Panc1 (cell line): ENCODE results near the gene FFAR2. TPM values are rescaled to one million over a fixed set of nuclear protein-coding genes. Genes with fewer than 3 reads are reported as not detected.

Experiments used
- ATAC-seq: fragments of 200-7000 bp; cut with Tn5 transposase; 2 replicates; pipeline ENCODE4 v1.9.1; 2020; ENCODE audit warnings: mild to moderate bottlenecking, moderate library complexity
- BruUV-seq: library from RNA; stranded (reverse); fragments of 400-500 nt; replicated peaks from 2 replicates; lab custom pipeline; 2021; lab: Mats Ljungman, UMichigan
- CTCF ChIA-PET: fragments of 300-600 bp; sonication (Branson Sonifier 250); formaldehyde crosslinking; loops from one replicate; lab custom pipeline; 2022; ENCODE audit warnings: antibody characterized with exemption; lab: Charles Lee
- POLR2A ChIA-PET: fragments of 300-600 bp; sonication (Branson Sonifier 250); formaldehyde crosslinking; loops from one replicate; lab custom pipeline; 2022; ENCODE audit warnings: antibody characterized with exemption; lab: Charles Lee
- DNase-seq: peaks from one replicate; pipeline ENCODE4 v3.0.0-alpha.2; 2010; ENCODE audit warnings: low read depth, low spot score
- H3K27ac ChIP-seq: 2 replicates; pipeline ENCODE4 v1.5.1; 2011; ENCODE audit warnings: mild to moderate bottlenecking, low read length, inconsistent platforms
- H3K27me3 ChIP-seq: fragments of 200-500 bp; sonication (Bioruptor generic); 2 replicates; pipeline ENCODE4 v1.6.0; 2014; ENCODE audit warnings: low read length, inconsistent platforms; ENCODE audit not compliant: control insufficient read depth, insufficient read depth
- H3K36me3 ChIP-seq: fragments of 200-500 bp; sonication (Bioruptor generic); 2 replicates; pipeline ENCODE4 v1.5.1; 2014; ENCODE audit warnings: inconsistent platforms, mild to moderate bottlenecking, low read length, moderate library complexity; ENCODE audit not compliant: control insufficient read depth, insufficient read depth
- H3K4me1 ChIP-seq: 2 replicates; pipeline ENCODE4 v1.5.1; 2011; ENCODE audit warnings: inconsistent platforms, mild to moderate bottlenecking, low read length, moderate library complexity; ENCODE audit not compliant: control insufficient read depth, insufficient read depth
- H3K4me3 ChIP-seq, 2 experiments: 2 replicates each; pipeline ENCODE4 v1.5.1; 2011 to 2012; ENCODE audit warnings: low read depth in 2 of 2, low read length in 2 of 2, mild to moderate bottlenecking in 2 of 2, inconsistent platforms in 1 of 2, moderate library complexity in 1 of 2
- H3K9me3 ChIP-seq: fragments of 200-500 bp; sonication (Bioruptor generic); 2 replicates; pipeline ENCODE4 v1.5.1; 2014; ENCODE audit warnings: low read depth, mild to moderate bottlenecking, inconsistent platforms, low read length, moderate library complexity; ENCODE audit not compliant: control insufficient read depth, insufficient read depth
- CTCF ChIP-seq: fragments of 450-650 bp; IDR thresholded peaks from 2 replicates; pipeline ENCODE4 v1.5.1; 2017; ENCODE audit warnings: mild to moderate bottlenecking
- POLR2AphosphoS5 ChIP-seq: IDR thresholded peaks from 2 replicates; pipeline ENCODE4 v1.6.1; 2012; ENCODE audit warnings: mild to moderate bottlenecking, low read depth, low read length, moderate library complexity
- REST ChIP-seq, 2 experiments: IDR thresholded peaks; 2 replicates each; pipeline ENCODE4 v1.6.1; 2011 to 2012; ENCODE audit warnings: low read depth in 2 of 2, control low read depth in 1 of 2, low read length in 1 of 2, mild to moderate bottlenecking in 1 of 2, moderate library complexity in 1 of 2; ENCODE audit not compliant: insufficient read depth in 1 of 2
- SIN3A ChIP-seq: IDR thresholded peaks from 2 replicates; pipeline ENCODE4 v1.6.1; 2012; ENCODE audit warnings: low read depth, mild to moderate bottlenecking, low read length, moderate library complexity, borderline replicate concordance; ENCODE audit not compliant: insufficient read depth
- TCF7L2 ChIP-seq: IDR thresholded peaks from 2 replicates; pipeline ENCODE4 v1.6.1; 2011; ENCODE audit warnings: mild to moderate bottlenecking, low read depth, low read length, inconsistent platforms
- in situ Hi-C: cut with HindIII; loops from 2 replicates; pipeline ENCODE4 v1.10.0; 2016; ENCODE audit warnings: low sequenced_read_pairs, low pct_unique_long_range_greater_than_20kb
- intact Hi-C: fragments of 100-400 bp; cut with micrococcal nuclease; formaldehyde crosslinking; loops from one replicate; pipeline ENCODE4 v1.10.0; 2022; ENCODE audit not compliant: unreplicated experiment
- total RNA-seq: library from RNA; stranded (reverse); gene quantifications from one replicate; pipeline ENCODE4 v1.2.1, GENCODE V29; 2021; ENCODE audit not compliant: unreplicated experiment

The FFAR2 gene
- total RNA-seq, 1 experiment from 2014 or later: not detected

DNA sequence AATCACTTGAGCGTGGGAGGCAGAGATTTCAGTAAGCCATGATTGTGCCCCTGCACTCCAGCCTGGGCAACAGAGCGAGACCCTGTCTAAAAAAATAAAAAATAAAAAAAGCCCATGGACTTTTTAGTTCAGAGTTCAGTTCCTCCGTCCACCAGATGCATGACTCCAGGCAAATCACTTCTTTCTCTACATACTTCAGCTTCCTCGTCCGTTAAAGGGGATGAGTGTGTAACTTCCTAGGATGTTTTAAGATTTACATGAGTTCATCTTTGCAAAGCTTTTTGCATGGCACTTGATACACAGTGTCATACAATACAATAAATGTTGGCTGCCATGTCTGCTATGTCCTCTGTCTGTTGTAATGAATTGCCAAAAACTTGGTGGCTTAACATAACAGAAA lies 10.0 kb upstream of the FFAR2 start:
- no TSS peak for BruUV-seq
- no peaks in the 10 kb centered on the region for H3K4me1 ChIP-seq
- TF ChIP-seq POLR2AphosphoS5 (no peak), SIN3A (no peak), TCF7L2 (no peak), REST (IDR thresholded peaks at IDR 0.05; ENCODE audit: insufficient read depth in 1 of 2, low read depth in 2 of 2, low read length in 1 of 2) (no peak), CTCF (no peak)
- H3K9me3 ChIP-seq: no peaks in the 10 kb centered on the region
- DNase-seq (no peak), ATAC-seq (no peak)
- ChIA-PET CTCF (interaction anchor here (0.6 to 0.8 kb wide), 2 partner anchors 206 to 368 kb away, joined by 3 to 4 read pairs; no protein-coding TSS in a partner anchor), POLR2A (interaction anchor here (0.6 kb wide), 2 partner anchors 77 to 96 kb away, joined by 3 to 4 read pairs; no protein-coding TSS in a partner anchor)
- intact Hi-C loops (no loop called here), in situ Hi-C loops (no loop called here)
- no peaks in the 10 kb centered on the region for H3K36me3 ChIP-seq
- no peak overlapping the region for H3K4me3 ChIP-seq
- H3K27me3 ChIP-seq: peaks cover 8% of the 10 kb centered on the region
- no peak overlapping the region for H3K27ac ChIP-seq

- ChIA-PET CTCF (interaction anchor here (0.6 to 0.8 kb wide), 2 partner anchors 207 to 369 kb away, joined by 3 to 4 read pairs; no protein-coding TSS in a partner anchor), POLR2A (no interaction called here)
- ATAC-seq: no peak
- peaks cover 5% of the 10 kb centered on the region for H3K27me3 ChIP-seq
- no peak overlapping the region for H3K4me3 ChIP-seq
- H3K36me3 ChIP-seq: no peaks in the 10 kb centered on the region
- no TSS peak for BruUV-seq
- in situ Hi-C loops (no loop called here), intact Hi-C loops (no loop called here)
- no peak overlapping the region for H3K27ac ChIP-seq
- no peak for DNase-seq
- TF ChIP-seq REST (IDR thresholded peaks at IDR 0.05; ENCODE audit: insufficient read depth in 1 of 2, low read depth in 2 of 2, low read length in 1 of 2) (no peak), TCF7L2 (no peak), CTCF (no peak), POLR2AphosphoS5 (no peak), SIN3A (no peak)
- no peaks in the 10 kb centered on the region for H3K9me3 ChIP-seq
- no peaks in the 10 kb centered on the region for H3K4me1 ChIP-seq
Measured at GRCh38 chr19:35438527-35438926, 9.5 kb upstream of the FFAR2 start.
